H9 (cell line): ENCODE results near the gene GLB1L2. TPM values are rescaled to one million over a fixed set of nuclear protein-coding genes. Genes with fewer than 3 reads are reported as not detected.

ENCODE experiments used
- DNase-seq: peaks from one replicate; pipeline ENCODE4 v3.0.0-alpha.2; 2017
- H2AFZ ChIP-seq: one replicate; pipeline ENCODE4 v1.6.1; 2013; ENCODE audit warnings: mild to moderate bottlenecking, low read length, control low read depth, moderate library complexity
- H2AK5ac ChIP-seq: 2 replicates; pipeline ENCODE4 v1.6.1; 2013; ENCODE audit warnings: low read length, control low read depth, mixed read lengths; ENCODE audit not compliant: insufficient read length
- H2BK120ac ChIP-seq: one replicate; pipeline ENCODE4 v1.6.1; 2013; ENCODE audit warnings: low read depth, mild to moderate bottlenecking, low read length, control low read depth, inconsistent platforms; ENCODE audit not compliant: poor library complexity, severe bottlenecking
- H2BK12ac ChIP-seq: 2 replicates; pipeline ENCODE4 v1.6.1; 2013; ENCODE audit warnings: low read length, control low read depth, mixed read lengths, low read depth; ENCODE audit not compliant: insufficient read length
- H2BK15ac ChIP-seq: 2 replicates; pipeline ENCODE4 v1.6.1; 2013; ENCODE audit warnings: low read depth, low read length, control low read depth
- H2BK20ac ChIP-seq: one replicate; pipeline ENCODE4 v1.6.1; 2013; ENCODE audit warnings: low read depth, mild to moderate bottlenecking, low read length, control low read depth, inconsistent platforms; ENCODE audit not compliant: poor library complexity, severe bottlenecking
- H2BK5ac ChIP-seq: 2 replicates; pipeline ENCODE4 v1.6.1; 2013; ENCODE audit warnings: low read length, control low read depth, mixed read lengths; ENCODE audit not compliant: insufficient read length
- H3K14ac ChIP-seq: 2 replicates; pipeline ENCODE4 v1.6.1; 2013; ENCODE audit warnings: low read length, control low read depth; ENCODE audit not compliant: insufficient read depth
- H3K18ac ChIP-seq: 2 replicates; pipeline ENCODE4 v1.6.1; 2013; ENCODE audit warnings: low read depth, mild to moderate bottlenecking, mixed read lengths, low read length, control low read depth; ENCODE audit not compliant: insufficient read length
- H3K23ac ChIP-seq: 2 replicates; pipeline ENCODE4 v1.6.1; 2013; ENCODE audit warnings: low read length, control low read depth, mixed read lengths, low read depth; ENCODE audit not compliant: insufficient read length
- H3K23me2 ChIP-seq: 2 replicates; pipeline ENCODE4 v1.6.1; 2013; ENCODE audit warnings: low read depth, mild to moderate bottlenecking, mixed read lengths, low read length, control low read depth; ENCODE audit not compliant: insufficient read length, poor library complexity, severe bottlenecking
- H3K27ac ChIP-seq: 2 replicates; pipeline ENCODE4 v1.5.1; 2013; ENCODE audit warnings: low read length, control low read depth, mixed read lengths, low read depth; ENCODE audit not compliant: insufficient read length
- H3K27me3 ChIP-seq: 2 replicates; pipeline ENCODE4 v1.6.1; 2013; ENCODE audit warnings: low read length, control low read depth, inconsistent platforms; ENCODE audit not compliant: insufficient read depth
- H3K4ac ChIP-seq: 2 replicates; pipeline ENCODE4 v1.6.1; 2013; ENCODE audit warnings: low read depth, mild to moderate bottlenecking, control low read depth, inconsistent platforms, low read length, moderate library complexity
- H3K4me1 ChIP-seq: 2 replicates; pipeline ENCODE4 v1.6.1; 2013; ENCODE audit warnings: low read length, control low read depth, inconsistent platforms; ENCODE audit not compliant: insufficient read depth
- H3K4me2 ChIP-seq: 2 replicates; pipeline ENCODE4 v1.6.1; 2013; ENCODE audit warnings: low read length, control low read depth, mixed read lengths; ENCODE audit not compliant: insufficient read length, insufficient read depth
- H3K56ac ChIP-seq: 2 replicates; pipeline ENCODE4 v1.6.1; 2013; ENCODE audit warnings: low read depth, mild to moderate bottlenecking, mixed read lengths, low read length, control low read depth; ENCODE audit not compliant: insufficient read length
- H3K79me1 ChIP-seq: 2 replicates; pipeline ENCODE4 v1.6.1; 2013; ENCODE audit warnings: low read depth, mild to moderate bottlenecking, moderate library complexity, low read length, control low read depth, inconsistent platforms; ENCODE audit not compliant: insufficient read depth, poor library complexity, severe bottlenecking
- H3K79me2 ChIP-seq: 2 replicates; pipeline ENCODE4 v1.6.1; 2013; ENCODE audit warnings: low read length, control low read depth, inconsistent platforms; ENCODE audit not compliant: insufficient read depth
- H3K9ac ChIP-seq: 2 replicates; pipeline ENCODE4 v1.6.1; 2013; ENCODE audit warnings: low read length, control low read depth, mixed read lengths; ENCODE audit not compliant: insufficient read length; ENCODE audit errors: extremely low read depth
- H3K9me3 ChIP-seq: one replicate; pipeline ENCODE4 v1.6.1; 2013; ENCODE audit warnings: low read depth, low read length, inconsistent platforms; ENCODE audit not compliant: control insufficient read depth
- H3T11ph ChIP-seq: one replicate; pipeline ENCODE4 v1.6.1; 2013; ENCODE audit warnings: mild to moderate bottlenecking, low read length, control low read depth, inconsistent platforms
- H4K20me1 ChIP-seq: one replicate; pipeline ENCODE4 v1.6.1; 2013; ENCODE audit not compliant: control insufficient read depth, insufficient read length, insufficient read depth
- H4K5ac ChIP-seq: 2 replicates; pipeline ENCODE4 v1.6.1; 2013; ENCODE audit warnings: low read depth, mild to moderate bottlenecking, mixed read lengths, low read length, control low read depth; ENCODE audit not compliant: insufficient read length
- H4K8ac ChIP-seq: replicated peaks from 2 replicates; pipeline ENCODE4 v1.6.1; 2013; ENCODE audit warnings: low read length, control low read depth, mixed read lengths, low read depth; ENCODE audit not compliant: insufficient read length
- H4K91ac ChIP-seq: 2 replicates; pipeline ENCODE4 v1.6.1; 2013; ENCODE audit warnings: low read depth, mild to moderate bottlenecking, moderate library complexity, mixed read lengths, low read length, control low read depth; ENCODE audit not compliant: insufficient read length
- H3K27ac Mint-ChIP-seq, 3 experiments: 2 replicates in 2 of 3; 3 replicates in 1 of 3; pipeline ENCODE4 v1.8.0; 2020 to 2021; ENCODE audit warnings: mixed read lengths in 3 of 3, mild to moderate bottlenecking in 1 of 3, moderate library complexity in 1 of 3
- H3K27me3 Mint-ChIP-seq: 2 replicates; pipeline ENCODE4 v1.8.0; 2021; ENCODE audit warnings: low read depth, mild to moderate bottlenecking, moderate library complexity, mixed read lengths
- H3K36me3 Mint-ChIP-seq, 3 experiments: 2 replicates in 2 of 3; 3 replicates in 1 of 3; pipeline ENCODE4 v1.8.0; 2020 to 2021; ENCODE audit warnings: low read depth in 3 of 3, mixed read lengths in 3 of 3; ENCODE audit not compliant: insufficient read depth in 1 of 3
- H3K4me1 Mint-ChIP-seq, 2 experiments: 2 replicates each; pipeline ENCODE4 v1.8.0; 2020; ENCODE audit warnings: mixed read lengths in 2 of 2
- H3K4me3 Mint-ChIP-seq, 2 experiments: 2 replicates in 1 of 2; 3 replicates in 1 of 2; pipeline ENCODE4 v1.8.0; 2020 to 2021; ENCODE audit warnings: mild to moderate bottlenecking in 2 of 2, mixed read lengths in 2 of 2, moderate library complexity in 1 of 2
- H3K9me3 Mint-ChIP-seq, 2 experiments: 2 replicates in 1 of 2; 3 replicates in 1 of 2; pipeline ENCODE4 v1.8.0; 2020; ENCODE audit warnings: mild to moderate bottlenecking in 2 of 2, mixed read lengths in 2 of 2, moderate library complexity in 1 of 2
- CTCF ChIP-seq: fragments of 200-600 bp; sonication (generic); conservative IDR thresholded peaks from 3 replicates; pipeline ENCODE4 v1.8.0; 2021; ENCODE audit warnings: antibody characterized with exemption, mild to moderate bottlenecking
- WGBS: extraction: QIAGEN DNeasy Blood & Tissue Kit; methylation state at CpG from one replicate; pipeline ENCODE4 v1.1.7; 2013; ENCODE audit warnings: missing lambda C conversion rate, low lambda C conversion rate, mixed read lengths; ENCODE audit not compliant: insufficient read length; ENCODE audit errors: extremely low coverage; 5-methylcytosine and 5-hydroxymethylcytosine counted together
- total RNA-seq: library from RNA; stranded (reverse); gene quantifications from 2 replicates; pipeline ENCODE4 v1.2.1, GENCODE V29; 2021

GLB1L2 gene
- total RNA-seq, 1 experiment from 2014 or later: 2.4 TPM

- Histone ChIP-seq H3K4ac (no peak overlapping the region), H3K9me3 (no peaks in the 10 kb centered on the region), H2BK120ac (no peak overlapping the region), H3K27me3 (no peaks in the 10 kb centered on the region), H3K79me2 (no peaks in the 10 kb centered on the region), H3K4me1 (peaks cover 4% of the 10 kb centered on the region; the same call in 1 of the 2 replicates), H3K79me1 (no peaks in the 10 kb centered on the region), H3K18ac (no peak overlapping the region), H3K14ac (no peak overlapping the region), H2BK5ac (no peak overlapping the region), H3K23ac (no peak overlapping the region), H3K4me2 (no peak overlapping the region), H2BK15ac (no peak overlapping the region), H3K56ac (no peak overlapping the region), H3K9ac (no peak overlapping the region), H2BK20ac (no peak overlapping the region), H4K5ac (no peak overlapping the region), H2AFZ (no peak overlapping the region), H4K91ac (no peak overlapping the region), H3K27ac (no peak overlapping the region), H4K8ac (no peak overlapping the region), H3K23me2 (no peaks in the 10 kb centered on the region), H2BK12ac (no peak overlapping the region), H3T11ph (no peak overlapping the region), H2AK5ac (no peak overlapping the region), H4K20me1 (no peaks in the 10 kb centered on the region)
- Mint-ChIP-seq H3K27ac (no peak overlapping the region), H3K4me1 (peaks cover 16% of the 10 kb centered on the region in 2 experiments), H3K4me3 (no peak overlapping the region), H3K27me3 (peaks cover 2% of the 10 kb centered on the region; the same call in 1 of the 2 replicates), H3K9me3 (no peaks in the 10 kb centered on the region), H3K36me3 (peaks cover 10 to 39% (median 29%) of the 10 kb centered on the region in 3 experiments; a peak in 6 of 7 replicates)
- no CpG with 5 or more reads among the region's 12 CpGs for WGBS
- no peak for TF ChIP-seq CTCF
- no peak for DNase-seq
These were observed 48.4 kb downstream of the GLB1L2 start for GRCh38 chr11:134380229-134380628.
